Activated CD4-positive, CD25-positive, alpha-beta regulatory T cell (primary cell): ENCODE measurements around the gene MGMT.
"Not testable (repeated sequence)": the region's sequence is repeated elsewhere in the genome, so short reads cannot be mapped to it uniquely, and the experiment has no call there.

Source experiments
- DNase-seq, 4 experiments: peaks; one replicate each; lab custom pipeline; 2025; lab: John Stamatoyannopoulos, UW

The MGMT gene

DNA sequence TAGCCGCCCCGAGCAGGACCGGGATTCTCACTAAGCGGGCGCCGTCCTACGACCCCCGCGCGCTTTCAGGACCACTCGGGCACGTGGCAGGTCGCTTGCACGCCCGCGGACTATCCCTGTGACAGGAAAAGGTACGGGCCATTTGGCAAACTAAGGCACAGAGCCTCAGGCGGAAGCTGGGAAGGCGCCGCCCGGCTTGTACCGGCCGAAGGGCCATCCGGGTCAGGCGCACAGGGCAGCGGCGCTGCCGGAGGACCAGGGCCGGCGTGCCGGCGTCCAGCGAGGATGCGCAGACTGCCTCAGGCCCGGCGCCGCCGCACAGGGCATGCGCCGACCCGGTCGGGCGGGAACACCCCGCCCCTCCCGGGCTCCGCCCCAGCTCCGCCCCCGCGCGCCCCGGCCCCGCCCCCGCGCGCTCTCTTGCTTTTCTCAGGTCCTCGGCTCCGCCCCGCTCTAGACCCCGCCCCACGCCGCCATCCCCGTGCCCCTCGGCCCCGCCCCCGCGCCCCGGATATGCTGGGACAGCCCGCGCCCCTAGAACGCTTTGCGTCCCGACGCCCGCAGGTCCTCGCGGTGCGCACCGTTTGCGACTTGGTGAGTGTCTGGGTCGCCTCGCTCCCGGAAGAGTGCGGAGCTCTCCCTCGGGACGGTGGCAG lies at the start of gene MGMT:
MGMT (plus strand) TSS at position 539 of the 656 bp plus-strand sequence.
- peak; percentile 98 to 99 (median 98) for DNase-seq

DNA sequence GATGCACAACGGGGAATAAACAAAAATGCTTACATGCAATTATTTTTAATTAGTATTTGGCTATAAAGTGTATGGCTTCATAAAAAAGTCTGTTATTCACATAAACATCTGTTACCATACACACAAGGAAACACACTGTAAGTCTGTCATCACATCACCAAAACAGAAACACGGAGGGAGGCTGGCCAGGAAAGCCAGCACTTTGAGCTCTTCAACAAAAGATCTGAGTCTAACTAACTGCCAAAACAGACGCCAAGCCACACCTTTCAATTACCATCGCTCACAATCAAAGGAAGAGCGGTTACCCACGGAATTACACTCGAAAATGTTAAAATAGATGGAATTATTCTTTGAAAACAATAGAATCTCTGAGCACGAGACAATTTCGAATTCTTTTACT lies 49.2 kb upstream of the MGMT start:
- no peak for DNase-seq

DNA sequence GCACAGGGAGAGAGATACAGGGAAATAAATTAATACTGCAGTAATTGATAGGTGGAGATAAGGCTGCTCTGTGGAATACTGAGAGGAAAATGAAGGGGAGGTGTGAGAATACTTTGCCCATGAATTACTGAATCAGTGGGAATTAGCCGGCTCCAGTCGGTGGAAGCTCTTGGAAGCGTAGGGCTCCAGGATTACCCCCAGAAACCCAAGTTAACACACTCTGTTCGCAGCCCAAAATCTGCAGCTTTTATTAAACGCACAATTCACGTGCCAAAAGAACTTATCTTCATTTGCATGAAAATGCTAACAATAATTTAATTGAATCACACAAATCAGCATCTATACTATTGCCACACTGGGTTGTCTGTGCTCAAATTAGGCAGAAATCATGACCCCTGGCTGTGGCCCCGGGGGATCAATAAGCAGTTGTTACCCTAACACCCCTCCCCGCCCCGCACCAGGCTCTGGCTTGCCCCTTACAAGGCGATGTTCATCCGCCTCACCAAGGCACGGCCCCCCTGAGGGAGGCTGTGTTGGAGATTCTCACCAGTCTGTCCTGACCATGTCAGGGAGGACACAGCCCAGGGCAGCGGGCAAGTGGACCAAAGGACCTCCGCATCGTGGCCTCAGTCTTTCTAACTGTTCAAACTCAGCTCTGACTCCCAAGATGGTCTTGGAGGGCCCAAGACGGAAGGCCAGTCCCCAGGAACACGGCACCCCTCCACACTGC lies 48.4 kb upstream of the MGMT start:
- DNase-seq: no peak

DNA sequence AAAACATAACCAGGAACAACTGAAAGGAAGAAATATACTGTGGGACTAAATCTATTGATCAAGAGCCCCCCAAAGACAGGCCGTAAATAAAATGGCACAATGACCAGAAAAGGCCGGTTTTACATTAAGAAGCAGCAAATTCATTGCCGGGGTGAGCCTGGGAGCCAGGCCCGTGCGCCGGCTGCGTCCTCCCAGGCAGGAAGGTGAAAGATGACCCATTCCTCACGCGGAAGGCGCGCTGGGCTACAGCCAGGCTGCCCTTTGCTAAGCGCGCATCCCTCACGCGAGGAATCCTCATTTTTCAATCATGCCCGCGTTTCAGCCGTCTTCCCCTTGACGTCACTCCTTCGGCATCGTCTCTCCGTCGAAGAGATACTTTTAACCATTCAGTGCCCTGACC lies 47.6 kb upstream of the MGMT start:
- no peak for DNase-seq

DNA sequence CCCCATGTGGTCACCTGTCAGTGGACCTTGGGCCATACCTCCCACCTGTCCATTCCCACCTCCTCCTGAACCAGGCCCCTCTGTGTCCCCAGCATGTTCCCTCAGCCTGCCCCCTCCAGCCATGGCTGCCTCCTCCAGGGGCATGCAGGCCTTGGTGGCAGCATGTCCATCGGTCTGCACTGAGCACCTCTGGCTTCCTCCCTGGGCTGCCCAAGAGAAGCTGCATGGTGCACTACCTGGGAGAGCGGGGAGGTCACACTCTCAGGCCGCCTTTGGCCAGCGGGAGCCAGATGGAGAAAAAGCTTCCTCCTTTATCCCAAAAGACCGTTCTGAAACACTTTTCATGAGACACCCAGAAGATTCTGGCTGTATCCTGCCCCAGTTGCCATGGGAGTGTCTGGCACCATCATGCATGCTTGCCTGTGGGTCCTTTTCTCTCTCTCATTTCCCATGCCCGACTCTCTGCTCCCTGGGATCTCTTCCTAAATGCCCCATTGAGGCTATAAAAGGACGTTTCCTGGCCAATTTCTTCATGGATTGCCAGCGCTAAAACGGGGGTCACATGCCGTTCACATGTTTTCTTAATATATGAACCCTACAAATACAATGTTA lies 45.5 kb upstream of the MGMT start:
- DNase-seq: no peak

DNA sequence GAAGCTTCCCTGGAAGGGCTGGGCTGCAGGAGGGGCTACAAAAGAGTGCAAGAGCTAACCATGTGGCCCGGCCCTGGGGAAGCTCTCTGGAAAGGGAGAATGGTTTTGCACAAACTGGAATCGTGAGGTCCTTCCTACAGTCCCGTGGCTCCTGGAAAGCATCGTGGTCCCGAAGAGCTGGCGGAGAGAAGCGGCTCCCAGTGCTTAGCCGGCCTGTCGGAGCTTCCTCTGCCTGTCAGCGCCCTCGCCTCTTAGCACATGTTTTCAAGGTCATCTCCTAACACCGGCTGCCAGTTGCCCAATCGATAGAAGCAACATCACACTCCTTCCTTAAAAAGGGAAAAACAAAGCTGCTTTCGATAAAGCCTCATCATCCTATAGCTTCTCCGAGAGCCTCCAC lies 42.1 kb upstream of the MGMT start:
- no peak for DNase-seq

DNA sequence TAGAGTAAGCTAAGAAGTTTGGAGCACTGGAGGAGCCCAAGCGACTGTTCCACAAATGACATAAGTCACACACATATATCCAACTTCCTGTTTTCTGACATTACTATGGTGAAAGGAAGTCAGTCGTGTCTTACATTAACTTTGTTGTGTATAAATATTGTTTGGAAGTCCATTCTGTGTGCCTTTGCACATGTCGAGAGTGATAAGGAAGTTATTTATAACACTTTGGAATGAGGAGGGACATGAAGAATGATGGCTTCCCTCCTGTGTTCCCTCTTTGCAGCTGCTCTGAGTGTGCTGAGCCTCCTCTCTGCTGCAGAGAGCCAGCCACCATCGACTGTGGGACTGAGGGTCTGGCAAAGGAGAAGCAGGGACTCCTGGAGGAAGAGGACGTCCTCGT lies 40.4 kb upstream of the MGMT start:
- DNase-seq: no peak

DNA sequence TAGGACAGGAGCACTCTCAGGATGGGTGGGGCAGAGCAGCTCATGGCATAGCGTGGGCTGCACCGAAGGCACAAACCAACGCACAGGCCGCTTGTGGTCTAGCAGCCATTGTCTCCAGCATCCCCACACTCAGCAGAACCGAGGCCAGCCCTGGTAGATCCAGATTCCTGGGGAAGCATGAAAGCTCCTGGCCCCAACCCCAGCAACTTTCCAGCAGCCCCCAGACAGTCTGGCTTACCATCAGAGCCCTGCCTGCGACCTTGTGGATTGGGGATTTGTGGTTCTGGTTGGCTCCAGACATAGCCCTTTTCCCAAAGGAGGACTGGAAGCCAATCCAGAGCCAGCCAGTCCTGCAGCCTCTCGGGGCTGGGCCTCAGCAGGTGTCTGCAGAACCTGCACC lies 33.8 kb upstream of the MGMT start:
- DNase-seq: no peak

DNA sequence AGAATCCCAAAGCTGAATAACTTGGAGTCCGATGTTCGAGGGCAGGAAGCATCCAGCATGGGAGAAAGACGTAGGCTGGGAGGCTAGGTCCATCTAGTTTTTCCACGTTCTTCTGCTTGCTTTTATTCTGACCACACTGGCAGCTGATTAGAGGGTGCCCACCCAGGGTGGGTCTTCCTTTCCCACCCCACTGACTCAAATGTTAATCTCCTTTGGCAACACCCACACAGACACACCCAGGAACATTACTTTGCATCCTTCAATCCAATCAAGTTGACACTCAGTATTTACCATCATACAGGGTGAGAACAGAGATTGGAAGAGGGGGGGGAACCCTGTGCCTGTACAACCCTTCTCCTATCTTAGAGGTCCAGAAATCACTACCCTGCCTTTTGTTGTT lies 31.3 kb upstream of the MGMT start:
- not testable (repeated sequence) for DNase-seq

DNA sequence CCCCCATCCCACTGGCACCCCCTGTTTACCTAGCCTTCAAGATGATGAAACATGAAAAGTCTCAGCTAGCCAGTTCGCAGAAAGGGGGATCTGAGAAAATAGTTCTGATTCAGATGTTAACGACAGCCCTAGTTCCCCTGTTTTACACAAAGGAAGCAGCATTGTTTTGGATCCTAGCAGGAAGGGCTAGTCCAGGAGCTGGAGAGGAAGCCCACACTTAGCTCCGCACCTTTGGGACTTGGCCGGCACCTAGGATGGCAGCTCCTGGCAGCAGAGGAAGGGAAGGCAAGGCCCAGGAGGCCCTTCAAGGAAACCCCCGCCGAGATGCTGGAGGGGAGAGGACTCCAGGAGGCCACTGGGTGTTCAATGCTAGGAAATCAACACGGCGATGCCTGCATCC lies 29.0 kb upstream of the MGMT start:
- no peak for DNase-seq

DNA sequence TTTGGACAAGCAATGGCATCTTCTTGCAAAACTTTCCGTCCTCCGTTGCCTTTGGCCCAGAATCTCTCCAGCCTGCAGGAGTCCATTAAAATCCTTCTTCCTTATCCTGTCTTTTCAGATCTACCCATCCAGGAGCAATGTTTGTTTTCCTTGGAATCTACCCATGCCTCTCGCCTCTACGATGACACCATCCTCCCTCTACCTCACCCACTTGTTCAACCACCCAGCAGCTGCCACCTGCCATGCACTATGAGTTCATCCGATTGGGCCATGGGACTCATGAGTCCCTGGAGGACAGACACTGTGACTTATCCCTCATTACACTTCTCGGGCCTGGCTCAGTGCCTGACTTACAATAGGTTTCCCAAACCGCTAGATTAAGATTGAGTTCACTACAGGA lies 26.8 kb upstream of the MGMT start:
- DNase-seq: no peak

DNA sequence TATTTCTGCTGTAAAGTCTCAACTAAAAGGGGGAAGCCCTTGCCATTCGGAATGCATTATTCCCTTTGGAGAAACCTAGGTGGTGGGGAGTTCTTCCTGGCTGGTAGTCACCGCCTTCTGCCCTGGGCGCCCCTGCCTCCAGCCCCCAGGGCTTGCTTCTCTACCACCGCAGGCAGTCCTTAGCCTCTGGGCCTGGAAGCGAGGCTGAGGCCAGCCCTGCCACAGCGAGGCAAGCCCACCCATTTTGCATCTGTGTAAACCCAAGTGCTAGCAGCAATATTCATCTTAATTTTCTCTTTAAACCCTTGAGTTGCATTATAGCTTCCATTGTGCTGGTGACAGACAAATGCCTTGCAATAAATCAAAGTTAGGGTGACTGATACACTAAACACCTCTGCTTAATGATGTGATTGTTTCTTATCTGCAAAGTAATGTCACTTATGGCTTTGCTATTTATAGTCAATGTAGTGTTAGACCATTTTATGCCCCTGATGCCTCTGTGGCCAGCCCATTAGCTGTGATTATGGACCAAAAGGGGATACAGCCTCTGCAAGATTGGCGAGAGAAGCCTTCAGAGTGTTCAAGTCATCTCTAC lies 26.2 kb upstream of the MGMT start:
- DNase-seq: no peak

DNA sequence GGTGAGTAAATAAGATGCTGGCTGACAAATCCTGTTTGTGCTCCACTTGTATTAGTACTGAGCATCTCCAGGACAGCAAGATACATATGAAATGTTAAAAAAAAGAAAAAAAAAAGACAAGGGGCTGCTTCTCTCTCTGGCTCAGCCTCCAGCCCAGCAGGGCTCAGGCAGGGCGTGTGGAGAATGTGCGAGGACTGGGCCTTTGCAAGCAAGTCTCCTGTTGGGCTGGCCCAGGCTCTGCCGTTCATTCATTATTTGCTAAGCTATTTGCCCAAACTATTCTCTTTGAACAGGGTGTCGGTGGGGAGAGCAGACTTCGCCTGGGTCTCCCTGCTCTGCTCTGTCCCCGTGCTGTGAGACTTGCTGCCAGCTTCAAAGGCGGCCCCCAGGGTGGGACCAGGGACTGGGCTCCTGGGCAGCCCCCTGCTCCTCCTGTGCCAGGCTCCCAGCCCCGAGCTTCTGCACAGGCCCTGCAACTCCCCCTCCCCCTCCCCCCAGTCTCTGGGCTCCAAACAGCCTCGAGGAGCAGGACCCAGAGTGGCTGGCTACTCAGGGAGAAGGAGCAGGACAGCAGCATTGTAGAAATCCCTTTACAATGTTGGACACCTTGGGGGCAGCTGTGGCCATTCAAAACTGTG lies 25.6 kb upstream of the MGMT start:
- no peak for DNase-seq

DNA sequence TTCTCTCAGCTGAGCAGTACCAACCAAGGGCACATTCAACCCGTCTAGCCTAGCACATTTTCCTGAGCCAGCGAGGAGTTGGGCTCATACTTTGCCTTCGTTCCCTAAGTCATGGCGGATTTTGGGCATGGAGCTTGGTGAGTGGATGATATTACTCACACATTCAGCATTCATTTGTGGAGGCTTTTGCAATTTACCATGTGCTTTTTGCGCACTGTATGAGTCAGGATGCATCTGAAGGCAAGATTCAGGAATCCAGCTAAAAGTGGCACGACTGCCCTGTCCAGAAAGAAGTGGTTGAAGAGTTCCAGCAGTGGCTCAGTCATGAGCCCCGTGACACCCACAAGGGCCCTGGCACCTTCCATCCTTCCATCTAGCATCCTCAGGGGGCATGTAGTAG lies 24.2 kb upstream of the MGMT start:
- no peak for DNase-seq

DNA sequence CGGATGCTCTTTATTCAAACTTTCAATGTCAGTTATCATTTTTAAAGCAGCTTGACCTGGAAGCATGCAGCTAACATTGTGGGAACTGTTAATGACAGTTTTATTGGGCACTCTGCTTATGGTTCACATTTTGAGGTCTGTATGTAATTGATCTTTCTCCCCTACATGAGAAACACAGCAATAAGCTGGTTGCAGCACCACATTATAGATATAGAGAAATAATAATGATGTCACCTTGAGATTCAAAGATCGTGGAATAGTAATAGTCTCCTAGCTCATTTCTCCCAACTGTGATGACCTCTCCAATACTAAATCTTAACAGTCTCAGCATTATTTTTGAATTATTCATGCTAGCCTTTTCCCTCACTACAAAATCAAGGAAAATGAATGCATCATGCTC lies 22.7 kb upstream of the MGMT start:
- no peak for DNase-seq

DNA sequence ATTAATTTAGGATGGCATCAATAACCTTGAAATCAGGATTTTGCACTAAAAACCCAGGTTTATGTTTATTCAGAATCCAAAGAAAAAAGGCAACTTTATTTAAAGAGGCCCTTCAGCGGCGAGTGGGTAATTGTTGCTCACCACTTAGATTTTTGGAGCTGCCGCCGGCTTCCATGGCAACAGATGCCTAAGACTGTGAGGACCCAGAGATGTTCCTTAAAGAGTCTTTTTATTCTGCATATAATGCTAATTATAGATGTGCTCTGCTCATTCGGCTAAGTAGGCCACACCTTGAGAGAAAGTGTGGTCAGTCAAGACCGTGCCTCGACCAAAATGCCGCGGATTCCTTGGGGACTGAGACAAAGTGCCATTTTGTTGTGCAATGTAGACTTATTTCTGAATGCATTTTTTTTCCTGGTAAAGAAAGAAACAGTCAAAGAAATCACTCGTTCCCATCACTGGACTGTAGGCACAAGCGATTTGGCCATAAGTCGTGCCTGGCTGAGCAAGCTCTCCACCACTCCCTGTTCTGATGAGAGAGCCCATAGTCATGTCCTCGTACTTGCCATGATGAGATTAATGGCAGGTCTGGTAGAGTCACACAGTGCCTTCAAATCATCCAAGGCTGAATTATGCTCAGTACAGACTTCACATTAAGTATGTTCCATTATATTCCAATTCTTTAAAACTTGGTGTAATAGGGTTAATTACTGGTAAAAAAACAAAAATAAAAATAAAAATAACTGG lies 21.4 kb upstream of the MGMT start:
- no peak for DNase-seq

DNA sequence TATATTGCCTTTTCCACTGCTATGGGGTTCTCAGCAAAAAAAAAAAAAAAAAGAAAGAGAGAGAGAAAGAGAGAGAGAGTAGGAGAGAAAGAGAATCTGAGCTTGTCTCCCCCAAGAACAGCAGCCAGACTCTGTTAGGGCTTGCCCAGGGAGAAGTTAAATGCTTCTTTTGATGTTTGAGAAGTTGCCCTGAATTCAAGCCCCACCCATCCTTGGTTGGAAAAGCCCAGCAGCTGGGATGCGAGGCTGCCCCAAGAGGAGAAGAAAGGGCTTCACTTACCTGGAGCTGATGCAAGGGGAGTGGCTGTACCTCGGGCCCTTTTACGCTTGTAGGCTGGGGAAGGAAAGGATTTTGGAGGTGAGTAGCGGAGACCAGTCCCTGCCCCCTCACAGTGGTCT lies 20.9 kb upstream of the MGMT start:
- DNase-seq: no peak

DNA sequence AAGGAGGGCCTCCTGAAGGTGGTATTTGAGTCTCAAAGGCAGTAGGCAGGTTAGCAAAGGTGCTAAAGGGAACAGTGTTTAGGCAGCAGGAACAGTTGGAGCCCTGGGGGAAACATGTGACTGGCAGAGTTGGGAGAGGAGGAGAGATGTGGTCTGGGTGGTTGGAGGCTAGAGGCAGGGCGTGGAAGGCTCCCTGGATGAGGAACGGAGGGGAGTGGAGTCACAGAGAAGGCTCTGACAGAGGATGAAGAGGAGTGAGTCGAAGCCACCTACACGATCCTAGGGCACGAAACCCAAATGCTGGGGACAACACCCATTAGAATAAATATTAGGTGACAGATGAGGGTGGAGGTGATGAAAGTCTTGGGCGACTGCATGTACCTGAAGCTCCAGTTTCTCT lies 19.6 kb upstream of the MGMT start:
- no peak for DNase-seq

DNA sequence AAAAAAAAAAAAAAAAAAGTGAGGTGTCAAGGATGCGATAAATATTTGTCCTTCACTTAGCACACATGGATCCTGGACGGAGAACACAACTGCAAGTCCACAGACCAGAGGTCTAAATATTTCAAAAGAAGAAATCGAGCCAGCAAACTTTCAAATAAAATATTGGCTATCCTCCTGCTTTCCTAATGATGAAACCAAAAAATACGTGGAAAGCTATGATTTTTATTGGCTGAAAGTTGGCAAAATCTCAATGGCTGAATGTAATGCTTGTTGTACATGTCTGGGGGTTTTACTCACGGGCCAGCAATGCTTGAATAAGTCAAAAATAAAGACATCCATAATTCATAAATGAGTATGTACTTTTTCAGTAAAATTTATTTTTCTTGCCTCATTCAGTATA lies 19.0 kb upstream of the MGMT start:
- no peak for DNase-seq

DNA sequence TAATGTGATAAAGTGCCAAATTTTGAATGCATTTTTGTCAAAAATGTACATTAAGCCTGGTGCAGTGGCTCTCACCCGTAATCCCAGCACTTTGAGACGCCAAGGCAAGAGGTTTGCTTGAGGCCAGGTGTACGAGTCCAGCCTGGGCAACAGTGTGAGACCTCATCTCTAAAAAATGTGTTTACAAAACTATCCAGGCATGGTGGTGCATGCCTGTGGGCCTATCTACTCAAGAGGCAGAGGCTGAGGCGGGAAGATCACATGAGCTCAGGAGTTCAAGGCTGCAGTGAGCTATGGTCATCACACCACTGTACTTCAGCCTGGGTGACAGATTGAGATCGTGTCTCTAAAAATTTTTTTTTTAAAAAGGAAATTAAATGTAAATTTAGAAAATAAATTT lies 18.5 kb upstream of the MGMT start:
- DNase-seq: no peak

DNA sequence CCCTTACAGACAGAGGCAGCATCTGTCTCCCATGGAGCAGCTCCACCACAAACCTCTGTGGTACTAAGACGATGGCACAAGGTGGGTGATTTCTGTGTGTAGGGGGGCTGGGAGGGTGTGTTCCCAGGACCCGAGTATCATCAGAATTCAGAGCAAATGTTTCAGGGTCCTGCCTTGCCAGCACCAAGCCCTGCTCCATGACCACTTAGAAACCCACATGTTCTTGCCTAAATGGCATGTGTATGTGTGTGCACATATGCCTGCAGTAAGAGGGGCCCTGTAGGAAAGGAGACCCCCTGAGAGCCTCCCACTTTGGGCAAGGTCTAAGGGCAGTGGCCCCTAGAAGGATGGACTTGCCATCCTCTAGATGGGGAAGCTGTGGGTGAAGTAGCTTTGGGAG lies 17.1 kb upstream of the MGMT start:
- DNase-seq: no peak

DNA sequence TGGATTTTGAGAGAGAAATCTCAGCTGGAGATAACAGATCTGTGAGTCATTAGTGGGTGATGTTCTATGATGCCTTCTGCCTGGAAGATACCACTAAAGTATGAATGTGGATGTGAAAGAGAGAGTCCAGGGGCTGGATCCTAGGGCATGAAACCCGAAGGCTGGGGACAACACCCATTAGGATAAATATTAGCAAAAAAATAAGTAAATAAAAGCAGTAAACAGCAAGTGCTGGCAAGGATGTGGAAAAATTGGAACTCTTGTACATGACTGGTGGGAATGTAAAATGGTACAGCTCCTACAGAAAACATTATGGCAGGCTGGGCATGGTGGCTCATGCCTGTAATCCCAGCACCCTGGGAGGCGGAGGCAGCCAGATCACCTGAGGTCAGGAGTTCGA lies 16.6 kb upstream of the MGMT start:
- DNase-seq: no peak
